ENCODE measurements around the gene SLC38A2. TPM values are rescaled to one million over a fixed set of nuclear protein-coding genes. Genes with fewer than 3 reads are reported as not detected.

SLC38A2 gene
- total and polyA plus RNA-seq, 2 experiments from 2014 or later = 181 to 718 TPM

DNA sequence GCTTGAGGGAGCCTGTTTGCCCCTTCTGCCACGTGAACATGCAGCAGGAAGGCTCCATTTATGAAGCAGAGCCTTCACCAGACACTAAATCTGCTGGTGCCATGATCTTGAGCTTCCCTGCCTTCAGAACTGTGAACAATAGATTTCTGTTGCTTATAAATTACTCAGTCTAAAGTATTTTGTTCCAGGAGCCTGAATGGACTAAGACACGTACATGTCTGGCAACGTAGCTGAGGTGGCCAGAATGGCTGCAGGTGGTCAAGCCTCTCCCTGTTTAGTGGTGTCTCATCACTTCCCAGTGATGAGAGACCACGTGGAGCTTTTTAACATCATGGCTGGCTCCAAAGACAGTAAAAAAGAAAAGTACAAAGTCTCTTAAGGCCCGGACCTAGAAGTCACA is 32.2 kb upstream of the SLC38A2 start:
- Mint-ChIP-seq H3K27ac (no peak overlapping the region), H3K9me3 (peaks cover 7% of the 10 kb centered on the region), H3K36me3 (ENCODE audit: low read depth) (peaks cover 18% of the 10 kb centered on the region), H3K4me1 (peaks cover 39% of the 10 kb centered on the region), H3K27me3 (ENCODE audit: insufficient read depth, low read depth, poor library complexity) (no peaks in the 10 kb centered on the region), H3K4me3 (no peak overlapping the region)
- Histone ChIP-seq H3K9me2 (ENCODE audit: insufficient read depth) (no peaks in the 10 kb centered on the region), H3F3A (replicated peaks; ENCODE audit: low read depth) (no peaks in the 10 kb centered on the region), H2AFZ (no peak overlapping the region), H3K4me1 (ENCODE audit: insufficient read depth) (peaks cover 26% of the 10 kb centered on the region), H3K4me3 (no peak overlapping the region), H3K36me3 (ENCODE audit: insufficient read depth) (no peaks in the 10 kb centered on the region), H3K27ac (ENCODE audit: low read depth) (no peak overlapping the region), H4K20me1 (replicated peaks; ENCODE audit: insufficient read depth) (no peaks in the 10 kb centered on the region), H3K79me2 (replicated peaks; ENCODE audit: insufficient read depth) (no peaks in the 10 kb centered on the region), H3K4me2 (no peak overlapping the region), H3K27me3 (ENCODE audit: insufficient read depth) (no peaks in the 10 kb centered on the region)
- TF ChIP-seq ZNF331 (CRISPR knock-in tag; IDR thresholded peaks at IDR 0.05; ENCODE audit: low read depth) (no peak), CREB1 (CRISPR knock-in tag; IDR thresholded peaks at IDR 0.05; ENCODE audit: low read depth) (no peak), STAT1 (IDR thresholded peaks at IDR 0.05; ENCODE audit: unreplicated experiment) (no peak), POLR2AphosphoS5 (IDR thresholded peaks at IDR 0.05; ENCODE audit: low read depth) (no peak), JUNB (IDR thresholded peaks at IDR 0.05; ENCODE audit: unreplicated experiment) (no peak), EZH2 (IDR thresholded peaks at IDR 0.05; ENCODE audit: low read depth, unreplicated experiment) (no peak), EZH2phosphoT487 (IDR thresholded peaks at IDR 0.05; ENCODE audit: unreplicated experiment) (no peak), ZNF114 (CRISPR knock-in tag; IDR thresholded peaks at IDR 0.05) (no peak), NANOG (IDR thresholded peaks at IDR 0.05; ENCODE audit: borderline replicate concordance) (no peak)
- TF ChIP-seq, protein P1, sequence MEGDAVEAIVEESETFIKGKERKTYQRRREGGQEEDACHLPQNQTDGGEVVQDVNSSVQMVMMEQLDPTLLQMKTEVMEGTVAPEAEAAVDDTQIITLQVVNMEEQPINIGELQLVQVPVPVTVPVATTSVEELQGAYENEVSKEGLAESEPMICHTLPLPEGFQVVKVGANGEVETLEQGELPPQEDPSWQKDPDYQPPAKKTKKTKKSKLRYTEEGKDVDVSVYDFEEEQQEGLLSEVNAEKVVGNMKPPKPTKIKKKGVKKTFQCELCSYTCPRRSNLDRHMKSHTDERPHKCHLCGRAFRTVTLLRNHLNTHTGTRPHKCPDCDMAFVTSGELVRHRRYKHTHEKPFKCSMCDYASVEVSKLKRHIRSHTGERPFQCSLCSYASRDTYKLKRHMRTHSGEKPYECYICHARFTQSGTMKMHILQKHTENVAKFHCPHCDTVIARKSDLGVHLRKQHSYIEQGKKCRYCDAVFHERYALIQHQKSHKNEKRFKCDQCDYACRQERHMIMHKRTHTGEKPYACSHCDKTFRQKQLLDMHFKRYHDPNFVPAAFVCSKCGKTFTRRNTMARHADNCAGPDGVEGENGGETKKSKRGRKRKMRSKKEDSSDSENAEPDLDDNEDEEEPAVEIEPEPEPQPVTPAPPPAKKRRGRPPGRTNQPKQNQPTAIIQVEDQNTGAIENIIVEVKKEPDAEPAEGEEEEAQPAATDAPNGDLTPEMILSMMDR (conservative IDR thresholded peaks at IDR 0.05; ENCODE audit: low read depth in 2 of 2) = no peak
- TF ChIP-seq, protein P2, sequence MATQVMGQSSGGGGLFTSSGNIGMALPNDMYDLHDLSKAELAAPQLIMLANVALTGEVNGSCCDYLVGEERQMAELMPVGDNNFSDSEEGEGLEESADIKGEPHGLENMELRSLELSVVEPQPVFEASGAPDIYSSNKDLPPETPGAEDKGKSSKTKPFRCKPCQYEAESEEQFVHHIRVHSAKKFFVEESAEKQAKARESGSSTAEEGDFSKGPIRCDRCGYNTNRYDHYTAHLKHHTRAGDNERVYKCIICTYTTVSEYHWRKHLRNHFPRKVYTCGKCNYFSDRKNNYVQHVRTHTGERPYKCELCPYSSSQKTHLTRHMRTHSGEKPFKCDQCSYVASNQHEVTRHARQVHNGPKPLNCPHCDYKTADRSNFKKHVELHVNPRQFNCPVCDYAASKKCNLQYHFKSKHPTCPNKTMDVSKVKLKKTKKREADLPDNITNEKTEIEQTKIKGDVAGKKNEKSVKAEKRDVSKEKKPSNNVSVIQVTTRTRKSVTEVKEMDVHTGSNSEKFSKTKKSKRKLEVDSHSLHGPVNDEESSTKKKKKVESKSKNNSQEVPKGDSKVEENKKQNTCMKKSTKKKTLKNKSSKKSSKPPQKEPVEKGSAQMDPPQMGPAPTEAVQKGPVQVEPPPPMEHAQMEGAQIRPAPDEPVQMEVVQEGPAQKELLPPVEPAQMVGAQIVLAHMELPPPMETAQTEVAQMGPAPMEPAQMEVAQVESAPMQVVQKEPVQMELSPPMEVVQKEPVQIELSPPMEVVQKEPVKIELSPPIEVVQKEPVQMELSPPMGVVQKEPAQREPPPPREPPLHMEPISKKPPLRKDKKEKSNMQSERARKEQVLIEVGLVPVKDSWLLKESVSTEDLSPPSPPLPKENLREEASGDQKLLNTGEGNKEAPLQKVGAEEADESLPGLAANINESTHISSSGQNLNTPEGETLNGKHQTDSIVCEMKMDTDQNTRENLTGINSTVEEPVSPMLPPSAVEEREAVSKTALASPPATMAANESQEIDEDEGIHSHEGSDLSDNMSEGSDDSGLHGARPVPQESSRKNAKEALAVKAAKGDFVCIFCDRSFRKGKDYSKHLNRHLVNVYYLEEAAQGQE (IDR thresholded peaks at IDR 0.05; ENCODE audit: unreplicated experiment) = no peak
- TF ChIP-seq, protein P3, sequence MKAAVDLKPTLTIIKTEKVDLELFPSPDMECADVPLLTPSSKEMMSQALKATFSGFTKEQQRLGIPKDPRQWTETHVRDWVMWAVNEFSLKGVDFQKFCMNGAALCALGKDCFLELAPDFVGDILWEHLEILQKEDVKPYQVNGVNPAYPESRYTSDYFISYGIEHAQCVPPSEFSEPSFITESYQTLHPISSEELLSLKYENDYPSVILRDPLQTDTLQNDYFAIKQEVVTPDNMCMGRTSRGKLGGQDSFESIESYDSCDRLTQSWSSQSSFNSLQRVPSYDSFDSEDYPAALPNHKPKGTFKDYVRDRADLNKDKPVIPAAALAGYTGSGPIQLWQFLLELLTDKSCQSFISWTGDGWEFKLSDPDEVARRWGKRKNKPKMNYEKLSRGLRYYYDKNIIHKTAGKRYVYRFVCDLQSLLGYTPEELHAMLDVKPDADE (IDR thresholded peaks at IDR 0.05) = no peak
- TF ChIP-seq, protein P4, sequence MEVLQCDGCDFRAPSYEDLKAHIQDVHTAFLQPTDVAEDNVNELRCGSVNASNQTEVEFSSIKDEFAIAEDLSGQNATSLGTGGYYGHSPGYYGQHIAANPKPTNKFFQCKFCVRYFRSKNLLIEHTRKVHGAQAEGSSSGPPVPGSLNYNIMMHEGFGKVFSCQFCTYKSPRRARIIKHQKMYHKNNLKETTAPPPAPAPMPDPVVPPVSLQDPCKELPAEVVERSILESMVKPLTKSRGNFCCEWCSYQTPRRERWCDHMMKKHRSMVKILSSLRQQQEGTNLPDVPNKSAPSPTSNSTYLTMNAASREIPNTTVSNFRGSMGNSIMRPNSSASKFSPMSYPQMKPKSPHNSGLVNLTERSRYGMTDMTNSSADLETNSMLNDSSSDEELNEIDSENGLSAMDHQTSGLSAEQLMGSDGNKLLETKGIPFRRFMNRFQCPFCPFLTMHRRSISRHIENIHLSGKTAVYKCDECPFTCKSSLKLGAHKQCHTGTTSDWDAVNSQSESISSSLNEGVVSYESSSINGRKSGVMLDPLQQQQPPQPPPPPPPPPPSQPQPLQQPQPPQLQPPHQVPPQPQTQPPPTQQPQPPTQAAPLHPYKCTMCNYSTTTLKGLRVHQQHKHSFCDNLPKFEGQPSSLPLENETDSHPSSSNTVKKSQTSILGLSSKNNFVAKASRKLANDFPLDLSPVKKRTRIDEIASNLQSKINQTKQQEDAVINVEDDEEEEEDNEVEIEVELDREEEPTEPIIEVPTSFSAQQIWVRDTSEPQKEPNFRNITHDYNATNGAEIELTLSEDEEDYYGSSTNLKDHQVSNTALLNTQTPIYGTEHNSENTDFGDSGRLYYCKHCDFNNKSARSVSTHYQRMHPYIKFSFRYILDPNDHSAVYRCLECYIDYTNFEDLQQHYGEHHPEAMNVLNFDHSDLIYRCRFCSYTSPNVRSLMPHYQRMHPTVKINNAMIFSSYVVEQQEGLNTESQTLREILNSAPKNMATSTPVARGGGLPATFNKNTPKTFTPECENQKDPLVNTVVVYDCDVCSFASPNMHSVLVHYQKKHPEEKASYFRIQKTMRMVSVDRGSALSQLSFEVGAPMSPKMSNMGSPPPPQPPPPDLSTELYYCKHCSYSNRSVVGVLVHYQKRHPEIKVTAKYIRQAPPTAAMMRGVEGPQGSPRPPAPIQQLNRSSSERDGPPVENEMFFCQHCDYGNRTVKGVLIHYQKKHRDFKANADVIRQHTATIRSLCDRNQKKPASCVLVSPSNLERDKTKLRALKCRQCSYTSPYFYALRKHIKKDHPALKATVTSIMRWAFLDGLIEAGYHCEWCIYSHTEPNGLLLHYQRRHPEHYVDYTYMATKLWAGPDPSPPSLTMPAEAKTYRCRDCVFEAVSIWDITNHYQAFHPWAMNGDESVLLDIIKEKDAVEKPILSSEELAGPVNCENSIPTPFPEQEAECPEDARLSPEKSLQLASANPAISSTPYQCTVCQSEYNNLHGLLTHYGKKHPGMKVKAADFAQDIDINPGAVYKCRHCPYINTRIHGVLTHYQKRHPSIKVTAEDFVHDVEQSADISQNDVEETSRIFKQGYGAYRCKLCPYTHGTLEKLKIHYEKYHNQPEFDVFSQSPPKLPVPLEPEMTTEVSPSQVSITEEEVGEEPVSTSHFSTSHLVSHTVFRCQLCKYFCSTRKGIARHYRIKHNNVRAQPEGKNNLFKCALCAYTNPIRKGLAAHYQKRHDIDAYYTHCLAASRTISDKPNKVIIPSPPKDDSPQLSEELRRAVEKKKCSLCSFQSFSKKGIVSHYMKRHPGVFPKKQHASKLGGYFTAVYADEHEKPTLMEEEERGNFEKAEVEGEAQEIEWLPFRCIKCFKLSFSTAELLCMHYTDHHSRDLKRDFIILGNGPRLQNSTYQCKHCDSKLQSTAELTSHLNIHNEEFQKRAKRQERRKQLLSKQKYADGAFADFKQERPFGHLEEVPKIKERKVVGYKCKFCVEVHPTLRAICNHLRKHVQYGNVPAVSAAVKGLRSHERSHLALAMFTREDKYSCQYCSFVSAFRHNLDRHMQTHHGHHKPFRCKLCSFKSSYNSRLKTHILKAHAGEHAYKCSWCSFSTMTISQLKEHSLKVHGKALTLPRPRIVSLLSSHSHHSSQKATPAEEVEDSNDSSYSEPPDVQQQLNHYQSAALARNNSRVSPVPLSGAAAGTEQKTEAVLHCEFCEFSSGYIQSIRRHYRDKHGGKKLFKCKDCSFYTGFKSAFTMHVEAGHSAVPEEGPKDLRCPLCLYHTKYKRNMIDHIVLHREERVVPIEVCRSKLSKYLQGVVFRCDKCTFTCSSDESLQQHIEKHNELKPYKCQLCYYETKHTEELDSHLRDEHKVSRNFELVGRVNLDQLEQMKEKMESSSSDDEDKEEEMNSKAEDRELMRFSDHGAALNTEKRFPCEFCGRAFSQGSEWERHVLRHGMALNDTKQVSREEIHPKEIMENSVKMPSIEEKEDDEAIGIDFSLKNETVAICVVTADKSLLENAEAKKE (CRISPR knock-in tag; IDR thresholded peaks at IDR 0.05) = no peak
- ATAC-seq = no peak
- no peak for DNase-seq (ENCODE audit: low spot score)

Measured in GM23338 (cell line).